ENCODE data around the gene LCE4A.

The LCE4A gene

DNA sequence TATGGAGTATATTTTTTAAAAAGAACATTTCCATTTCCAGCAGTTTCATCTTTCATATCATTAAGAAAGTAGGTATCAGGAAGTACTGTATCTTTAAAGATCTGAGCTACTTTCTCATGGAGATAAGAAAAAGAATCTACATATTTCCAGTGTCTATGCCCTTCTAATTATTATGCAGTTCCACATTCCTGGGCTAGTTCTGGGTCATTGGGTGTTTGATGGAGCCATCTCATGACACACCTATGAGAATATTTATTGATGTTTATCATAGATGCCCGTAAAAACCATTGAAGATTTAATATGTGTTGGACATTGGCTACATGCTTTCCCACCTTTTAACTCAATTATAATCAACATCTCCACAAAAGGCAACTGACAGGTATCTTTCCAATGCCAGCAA lies 21.0 kb downstream of the LCE4A start:
- Histone ChIP-seq H3K27ac (ENCODE audit: low read depth, low read length) (no peak overlapping the region), H3K27me3 (ENCODE audit: low read length) (no peaks in the 10 kb centered on the region), H3K79me2 (ENCODE audit: insufficient read depth, low read length) (no peaks in the 10 kb centered on the region), H2AFZ (ENCODE audit: low read depth, low read length, severe bottlenecking) (no peak overlapping the region), H3K9me3 (ENCODE audit: insufficient read depth, low read length) (no peaks in the 10 kb centered on the region), H3K4me3 (ENCODE audit: insufficient read depth, low read length, poor library complexity, severe bottlenecking) (no peak overlapping the region), H3K9me2 (replicated peaks; ENCODE audit: insufficient read depth, low read length) (no peaks in the 10 kb centered on the region), H3K4me2 (ENCODE audit: low read depth, low read length, poor library complexity, severe bottlenecking) (no peak overlapping the region), H3K36me3 (ENCODE audit: low read length) (no peaks in the 10 kb centered on the region), H3K9ac (ENCODE audit: low read length) (no peak overlapping the region), H4K20me1 (ENCODE audit: low read depth, low read length) (no peaks in the 10 kb centered on the region), H3F3A (ENCODE audit: insufficient read depth) (no peaks in the 10 kb centered on the region)
- TF ChIP-seq EZH2phosphoT487 (conservative IDR thresholded peaks at IDR 0.05; ENCODE audit: low read length), result no peak

DNA sequence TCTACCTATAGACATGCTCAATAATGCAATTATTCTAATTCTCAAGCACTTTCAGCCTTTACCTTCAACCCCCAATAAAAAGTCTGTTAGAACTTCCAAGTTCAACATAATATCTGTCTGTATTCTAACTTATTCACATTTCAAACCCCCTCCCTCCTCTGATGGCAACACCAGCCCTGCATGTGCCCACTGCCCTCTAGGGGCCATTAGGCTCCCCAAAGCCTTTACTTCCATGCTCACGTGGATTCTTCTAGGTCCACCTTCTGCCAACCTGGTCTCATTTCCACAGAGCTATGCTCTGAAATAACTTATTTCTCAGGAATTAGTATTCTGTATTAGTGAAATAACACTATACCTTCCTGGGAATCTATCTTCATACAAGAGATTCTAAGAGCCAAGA lies 27.7 kb downstream of the LCE4A start:
- H3K27me3 ChIP-seq (ENCODE audit: low read length), result no peaks in the 10 kb centered on the region
- TF ChIP-seq EZH2phosphoT487 (conservative IDR thresholded peaks at IDR 0.05; ENCODE audit: low read length), result no peak
- TF ChIP-seq, protein P1, sequence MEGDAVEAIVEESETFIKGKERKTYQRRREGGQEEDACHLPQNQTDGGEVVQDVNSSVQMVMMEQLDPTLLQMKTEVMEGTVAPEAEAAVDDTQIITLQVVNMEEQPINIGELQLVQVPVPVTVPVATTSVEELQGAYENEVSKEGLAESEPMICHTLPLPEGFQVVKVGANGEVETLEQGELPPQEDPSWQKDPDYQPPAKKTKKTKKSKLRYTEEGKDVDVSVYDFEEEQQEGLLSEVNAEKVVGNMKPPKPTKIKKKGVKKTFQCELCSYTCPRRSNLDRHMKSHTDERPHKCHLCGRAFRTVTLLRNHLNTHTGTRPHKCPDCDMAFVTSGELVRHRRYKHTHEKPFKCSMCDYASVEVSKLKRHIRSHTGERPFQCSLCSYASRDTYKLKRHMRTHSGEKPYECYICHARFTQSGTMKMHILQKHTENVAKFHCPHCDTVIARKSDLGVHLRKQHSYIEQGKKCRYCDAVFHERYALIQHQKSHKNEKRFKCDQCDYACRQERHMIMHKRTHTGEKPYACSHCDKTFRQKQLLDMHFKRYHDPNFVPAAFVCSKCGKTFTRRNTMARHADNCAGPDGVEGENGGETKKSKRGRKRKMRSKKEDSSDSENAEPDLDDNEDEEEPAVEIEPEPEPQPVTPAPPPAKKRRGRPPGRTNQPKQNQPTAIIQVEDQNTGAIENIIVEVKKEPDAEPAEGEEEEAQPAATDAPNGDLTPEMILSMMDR (IDR thresholded peaks at IDR 0.05; ENCODE audit: insufficient read depth, low read length, poor library complexity, severe bottlenecking), result no peak
- no peaks in the 10 kb centered on the region for H3K9me3 ChIP-seq (ENCODE audit: insufficient read depth, low read length)

DNA sequence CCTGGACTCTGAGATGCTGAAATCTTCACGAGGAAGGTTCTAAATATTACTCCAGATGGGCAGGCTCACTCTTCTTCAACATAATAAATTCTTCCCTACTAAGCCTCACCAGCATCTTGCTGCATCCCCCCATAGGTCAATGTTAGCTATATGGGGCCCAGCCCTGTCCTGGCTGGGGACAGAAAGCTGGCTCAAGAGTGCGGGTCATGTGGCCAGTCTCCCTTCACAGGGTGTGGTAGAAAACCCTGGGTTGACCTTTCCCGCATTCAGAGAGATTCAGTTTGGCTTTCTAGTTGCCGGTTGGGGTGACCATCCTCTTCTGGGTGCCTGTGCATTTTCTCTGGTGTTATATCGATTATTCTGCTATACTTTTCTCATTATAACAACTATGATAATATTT lies 30.0 kb downstream of the LCE4A start:
- no peaks in the 10 kb centered on the region for H3K9me3 ChIP-seq (ENCODE audit: insufficient read depth, low read length)
- no peak overlapping the region for H3K4me3 ChIP-seq (ENCODE audit: insufficient read depth, low read length, poor library complexity, severe bottlenecking)
- H3K9ac ChIP-seq (ENCODE audit: low read length), result no peak overlapping the region
- H2AFZ ChIP-seq (ENCODE audit: low read depth, low read length, severe bottlenecking), result no peak overlapping the region
- no peaks in the 10 kb centered on the region for H3K9me2 ChIP-seq (replicated peaks; ENCODE audit: insufficient read depth, low read length)
- H4K20me1 ChIP-seq (ENCODE audit: low read depth, low read length), result no peaks in the 10 kb centered on the region
- no peak overlapping the region for H3K27ac ChIP-seq (ENCODE audit: low read depth, low read length)
- no peaks in the 10 kb centered on the region for H3K36me3 ChIP-seq (ENCODE audit: low read length)
- no peak for TF ChIP-seq EZH2phosphoT487 (conservative IDR thresholded peaks at IDR 0.05; ENCODE audit: low read length)
- TF ChIP-seq, protein P1 (IDR thresholded peaks at IDR 0.05; ENCODE audit: insufficient read depth, low read length, poor library complexity, severe bottlenecking), result no peak
- no peak overlapping the region for H3K4me2 ChIP-seq (ENCODE audit: low read depth, low read length, poor library complexity, severe bottlenecking)
- no peaks in the 10 kb centered on the region for H3F3A ChIP-seq (ENCODE audit: insufficient read depth)
- H3K27me3 ChIP-seq (ENCODE audit: low read length), result no peaks in the 10 kb centered on the region
- no peaks in the 10 kb centered on the region for H3K79me2 ChIP-seq (ENCODE audit: insufficient read depth, low read length)

More for the DNA sequence above, 27.7 kb downstream of the LCE4A start:
- H3K79me2 ChIP-seq (ENCODE audit: insufficient read depth, low read length), result no peaks in the 10 kb centered on the region
- no peak overlapping the region for H3K9ac ChIP-seq (ENCODE audit: low read length)
- H4K20me1 ChIP-seq (ENCODE audit: low read depth, low read length), result no peaks in the 10 kb centered on the region
- no peak overlapping the region for H3K4me3 ChIP-seq (ENCODE audit: insufficient read depth, low read length, poor library complexity, severe bottlenecking)
- no peaks in the 10 kb centered on the region for H3K9me2 ChIP-seq (replicated peaks; ENCODE audit: insufficient read depth, low read length)
- no peak overlapping the region for H3K4me2 ChIP-seq (ENCODE audit: low read depth, low read length, poor library complexity, severe bottlenecking)
- H3K36me3 ChIP-seq (ENCODE audit: low read length), result no peaks in the 10 kb centered on the region
- H3F3A ChIP-seq (ENCODE audit: insufficient read depth), result no peaks in the 10 kb centered on the region
- no peak overlapping the region for H2AFZ ChIP-seq (ENCODE audit: low read depth, low read length, severe bottlenecking)
- no peak overlapping the region for H3K27ac ChIP-seq (ENCODE audit: low read depth, low read length)

DNA sequence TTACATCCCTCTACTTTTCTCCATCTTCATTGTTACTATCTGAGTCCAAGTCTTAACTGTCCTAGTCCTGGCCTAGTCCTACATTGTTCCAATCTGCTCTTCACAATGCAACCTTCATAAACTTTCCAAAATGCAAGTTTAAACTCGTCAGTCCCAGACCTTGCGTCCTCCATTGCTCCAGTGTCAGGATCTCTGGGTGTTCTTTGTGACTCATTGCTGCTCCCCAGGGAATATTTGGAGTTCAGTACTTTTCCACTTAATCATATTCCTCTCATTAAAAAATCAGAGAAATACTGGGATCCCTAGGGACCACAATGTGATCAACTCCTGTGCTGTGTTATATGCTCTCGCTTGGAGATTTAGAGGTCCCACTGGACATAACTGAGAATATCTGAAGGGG lies 31.9 kb downstream of the LCE4A start:
- no peak overlapping the region for H3K4me3 ChIP-seq (ENCODE audit: insufficient read depth, low read length, poor library complexity, severe bottlenecking)
- no peaks in the 10 kb centered on the region for H3K9me3 ChIP-seq (ENCODE audit: insufficient read depth, low read length)
- H4K20me1 ChIP-seq (ENCODE audit: low read depth, low read length), result no peaks in the 10 kb centered on the region
- no peak overlapping the region for H2AFZ ChIP-seq (ENCODE audit: low read depth, low read length, severe bottlenecking)
- no peaks in the 10 kb centered on the region for H3K27me3 ChIP-seq (ENCODE audit: low read length)
- no peak overlapping the region for H3K9ac ChIP-seq (ENCODE audit: low read length)
- H3K36me3 ChIP-seq (ENCODE audit: low read length), result no peaks in the 10 kb centered on the region
- no peaks in the 10 kb centered on the region for H3K9me2 ChIP-seq (replicated peaks; ENCODE audit: insufficient read depth, low read length)
- TF ChIP-seq, protein P1 (IDR thresholded peaks at IDR 0.05; ENCODE audit: insufficient read depth, low read length, poor library complexity, severe bottlenecking), result no peak
- no peak for TF ChIP-seq EZH2phosphoT487 (conservative IDR thresholded peaks at IDR 0.05; ENCODE audit: low read length)
- H3F3A ChIP-seq (ENCODE audit: insufficient read depth), result no peaks in the 10 kb centered on the region
- H3K79me2 ChIP-seq (ENCODE audit: insufficient read depth, low read length), result no peaks in the 10 kb centered on the region
- H3K27ac ChIP-seq (ENCODE audit: low read depth, low read length), result no peak overlapping the region
- no peak overlapping the region for H3K4me2 ChIP-seq (ENCODE audit: low read depth, low read length, poor library complexity, severe bottlenecking)
